Stimulated activated effector memory CD8-positive, alpha-beta T cell treated with anti-CD3 and anti-CD28 coated beads, Interleukin-12 subunit alpha, Interleukin-12 subunit beta, amount 100 ng/mL, for 72 hours (primary cell): ENCODE measurements around the gene ZNF771.

Source experiments
- ATAC-seq: fragments of 150-1000 bp; cut with Tn5 transposase; 2 replicates; pipeline ENCODE4 v1.10.0; 2021
- DNase-seq, 2 donors: peaks; one replicate each; pipeline ENCODE4 v3.0.0; 2021 to 2022; ENCODE audit warnings: low spot score in 2 of 2
- H3K27ac Mint-ChIP-seq: one replicate; pipeline ENCODE4 v1.8.0; 2022; ENCODE audit warnings: mild to moderate bottlenecking, mixed read lengths
- H3K36me3 Mint-ChIP-seq: one replicate; pipeline ENCODE4 v1.8.0; 2022; ENCODE audit warnings: mild to moderate bottlenecking, mixed read lengths
- H3K4me1 Mint-ChIP-seq: one replicate; pipeline ENCODE4 v1.8.0; 2022; ENCODE audit warnings: mixed read lengths
- H3K4me3 Mint-ChIP-seq: one replicate; pipeline ENCODE4 v1.8.0; 2022; ENCODE audit warnings: mild to moderate bottlenecking, mixed read lengths
- H3K9me3 Mint-ChIP-seq: one replicate; pipeline ENCODE4 v1.8.0; 2022; ENCODE audit warnings: mixed read lengths

The ZNF771 gene

DNA sequence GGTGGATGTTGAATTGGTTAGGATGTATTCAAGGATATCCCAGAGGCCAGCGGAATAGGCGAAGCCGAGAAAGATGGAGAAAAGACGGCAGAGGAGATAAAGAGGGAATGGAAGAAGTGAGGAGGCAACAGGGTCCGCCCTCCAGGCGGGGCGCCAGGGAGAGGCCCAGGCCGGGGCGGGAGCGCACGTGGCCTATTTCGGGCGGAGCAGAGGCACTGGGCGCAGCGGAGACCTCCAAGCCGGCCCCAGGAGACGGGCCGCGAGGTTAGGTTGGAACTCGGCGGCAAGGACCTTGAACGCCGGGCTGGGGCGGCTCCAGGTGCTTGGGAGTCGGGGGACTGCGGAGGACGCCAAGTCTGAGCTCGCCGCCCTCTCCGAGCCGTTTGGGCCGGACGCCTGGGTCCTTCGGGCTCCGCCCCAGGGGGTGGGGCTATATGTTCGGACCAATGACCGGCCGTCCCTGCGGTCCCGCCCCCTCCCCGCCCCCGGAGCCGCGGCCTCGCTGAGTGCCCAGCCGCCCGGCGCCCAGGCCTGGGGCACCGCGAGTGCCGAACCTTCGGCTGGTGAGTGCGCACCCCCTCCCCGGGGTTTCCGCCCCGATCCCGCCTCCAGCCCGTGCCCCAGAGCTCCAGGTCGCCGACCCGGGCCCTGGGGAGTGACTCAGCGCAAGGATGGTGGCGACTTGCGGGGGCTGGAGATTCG, at the start of gene ZNF771:
Gene ZNF771, plus strand, starts transcription at position 505 of the 702 bp plus-strand sequence. CDS start 448 bp downstream, outside the sequence.
- DNase-seq (peak; percentile 87 to 96), ATAC-seq (peak; percentile 91)
- Mint-ChIP-seq H3K4me1 (peaks cover 39% of the 10 kb centered on the region), H3K4me3 (peak within 1 kb of the TSS; percentile 88), H3K27ac (peak within 1 kb of the TSS; percentile 96), H3K36me3 (peaks cover 41% of the 10 kb centered on the region), H3K9me3 (no peaks in the 10 kb centered on the region)

DNA sequence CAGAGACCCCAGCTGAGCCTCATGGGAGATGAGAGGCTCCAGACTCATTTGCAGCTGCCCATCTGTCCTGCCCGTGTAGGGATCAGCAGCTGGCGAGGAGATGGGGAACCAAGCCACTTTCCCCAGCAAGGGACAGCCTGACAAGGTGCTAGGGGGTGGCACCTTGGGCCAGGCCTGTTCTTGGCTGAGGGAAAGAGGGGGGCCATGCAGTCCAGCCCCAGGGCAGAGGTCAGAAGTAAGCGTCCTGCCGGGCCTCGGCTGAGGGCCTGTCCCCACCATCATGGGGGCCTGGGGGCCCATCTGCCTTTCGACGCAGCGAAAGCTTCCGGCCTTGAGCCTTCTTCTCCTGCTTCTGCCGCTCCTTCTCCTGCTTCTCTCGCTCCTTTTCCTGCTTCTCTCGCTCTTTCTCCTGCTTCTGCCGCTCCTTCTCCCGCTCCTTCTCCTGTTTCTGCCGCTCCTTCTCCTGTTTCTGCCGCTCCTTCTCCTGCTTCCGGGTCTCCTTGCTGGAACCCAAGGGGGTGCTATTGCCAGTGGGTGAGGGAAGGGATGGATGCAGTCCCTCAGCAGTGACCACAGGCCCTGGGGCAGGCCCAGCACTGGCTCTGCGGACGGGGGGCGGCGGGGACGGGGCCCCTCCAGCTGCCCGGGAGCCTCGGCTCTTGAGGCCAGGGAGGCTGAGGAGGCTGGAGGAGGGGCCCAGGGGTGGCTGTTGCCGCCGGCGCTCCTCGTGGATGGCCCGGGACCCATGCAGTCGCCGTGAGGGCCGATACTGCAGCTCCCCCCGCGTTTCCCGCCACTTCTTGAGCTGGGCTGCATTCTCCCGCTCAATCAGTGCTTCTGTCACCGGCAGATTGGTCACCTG, 49.5 kb upstream of the ZNF771 start:
- no peak overlapping the region for H3K4me3 Mint-ChIP-seq
- H3K4me1 Mint-ChIP-seq: peaks cover 53% of the 10 kb centered on the region
- no peaks in the 10 kb centered on the region for H3K9me3 Mint-ChIP-seq
- ATAC-seq (no peak), DNase-seq (no peak)
- no peak overlapping the region for H3K27ac Mint-ChIP-seq
- H3K36me3 Mint-ChIP-seq: peaks cover 83% of the 10 kb centered on the region

DNA sequence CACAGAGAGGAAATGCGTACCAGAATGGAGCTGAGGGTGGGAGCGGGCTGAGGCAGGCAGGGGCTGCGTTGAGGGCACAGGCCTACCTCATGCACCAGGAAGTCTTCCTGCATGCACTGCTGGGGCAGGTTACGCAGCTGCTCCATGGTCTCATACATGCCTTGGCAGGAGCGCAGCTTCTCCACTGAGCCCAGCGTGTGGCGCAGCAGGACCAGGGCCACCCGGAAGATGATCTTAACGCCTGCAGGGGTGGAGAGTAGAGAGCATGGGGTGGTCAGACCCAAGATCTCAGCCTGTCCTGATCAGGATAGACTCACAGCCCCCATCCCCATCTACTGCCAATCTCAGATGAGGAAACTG, 48.8 kb upstream of the ZNF771 start:
- Mint-ChIP-seq H3K4me1 (peaks cover 46% of the 10 kb centered on the region), H3K36me3 (peaks cover 83% of the 10 kb centered on the region), H3K27ac (peak overlapping the region; percentile 34), H3K4me3 (no peak overlapping the region), H3K9me3 (no peaks in the 10 kb centered on the region)
- DNase-seq (no peak), ATAC-seq (no peak)

DNA sequence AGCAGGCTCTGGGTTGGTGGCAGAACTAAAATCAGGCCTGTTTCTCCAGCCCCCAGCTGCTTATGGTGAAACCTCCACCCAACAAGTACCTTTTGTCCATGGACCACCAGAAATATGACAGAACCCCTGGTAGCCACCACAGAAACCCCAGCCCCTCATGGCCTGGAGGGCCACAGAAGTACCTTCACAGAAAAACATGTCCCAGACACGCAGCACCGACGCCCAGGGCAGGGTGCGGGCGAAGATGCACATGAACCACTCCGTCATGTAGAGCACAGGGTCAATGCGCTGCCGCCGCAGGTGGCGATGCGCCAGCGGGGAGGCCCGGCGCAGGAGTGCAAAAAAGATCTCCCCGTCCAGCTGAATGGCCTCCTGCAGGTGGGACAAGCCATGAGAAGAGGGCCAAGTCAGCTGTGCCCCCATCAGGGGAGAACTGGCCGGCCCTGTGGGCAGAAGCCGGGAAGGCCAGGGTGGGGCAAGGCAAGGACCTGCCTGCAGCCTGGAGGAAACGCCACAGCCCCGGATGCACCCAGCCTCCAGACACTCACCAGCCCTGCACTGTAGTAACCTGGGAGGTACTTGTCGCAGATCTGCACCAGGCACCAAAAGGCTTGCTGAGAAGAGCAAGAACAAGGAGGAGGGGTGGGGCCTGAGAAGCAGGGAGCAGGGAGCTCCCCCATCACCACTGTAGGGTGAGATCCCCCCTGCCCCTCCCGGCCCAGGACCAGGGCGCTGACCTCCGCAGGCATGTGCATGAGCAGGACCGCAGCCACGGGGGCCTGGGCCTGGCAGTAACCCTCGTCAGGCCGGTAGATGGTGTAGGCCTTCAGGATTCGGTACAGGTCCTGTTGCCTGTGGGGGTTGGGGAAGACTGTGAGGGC, 48.2 kb upstream of the ZNF771 start:
- peak overlapping the region; percentile 34 for H3K27ac Mint-ChIP-seq
- peaks cover 83% of the 10 kb centered on the region for H3K36me3 Mint-ChIP-seq
- H3K9me3 Mint-ChIP-seq: no peaks in the 10 kb centered on the region
- no peak for ATAC-seq
- H3K4me1 Mint-ChIP-seq: peaks cover 40% of the 10 kb centered on the region
- no peak overlapping the region for H3K4me3 Mint-ChIP-seq
- DNase-seq: no peak

DNA sequence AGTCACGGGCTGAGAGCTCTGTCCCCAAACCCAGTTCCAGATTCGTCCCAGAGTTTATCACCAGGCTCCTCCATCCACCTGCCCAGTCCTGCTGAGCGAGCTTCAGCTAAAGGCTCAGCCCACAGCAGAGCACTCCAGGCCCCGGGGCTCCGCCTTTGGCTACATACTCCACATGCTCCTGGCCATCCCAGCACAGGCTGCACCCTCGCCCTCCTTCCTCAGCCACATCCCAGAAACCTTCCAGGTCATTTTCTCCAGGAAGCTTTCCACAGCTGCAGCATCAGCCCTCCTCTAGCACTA, 47.6 kb upstream of the ZNF771 start:
- Mint-ChIP-seq H3K36me3 (peaks cover 83% of the 10 kb centered on the region), H3K27ac (peak overlapping the region; percentile 81), H3K9me3 (no peaks in the 10 kb centered on the region), H3K4me3 (no peak overlapping the region), H3K4me1 (peaks cover 35% of the 10 kb centered on the region)
- DNase-seq: no peak
- ATAC-seq: no peak

DNA sequence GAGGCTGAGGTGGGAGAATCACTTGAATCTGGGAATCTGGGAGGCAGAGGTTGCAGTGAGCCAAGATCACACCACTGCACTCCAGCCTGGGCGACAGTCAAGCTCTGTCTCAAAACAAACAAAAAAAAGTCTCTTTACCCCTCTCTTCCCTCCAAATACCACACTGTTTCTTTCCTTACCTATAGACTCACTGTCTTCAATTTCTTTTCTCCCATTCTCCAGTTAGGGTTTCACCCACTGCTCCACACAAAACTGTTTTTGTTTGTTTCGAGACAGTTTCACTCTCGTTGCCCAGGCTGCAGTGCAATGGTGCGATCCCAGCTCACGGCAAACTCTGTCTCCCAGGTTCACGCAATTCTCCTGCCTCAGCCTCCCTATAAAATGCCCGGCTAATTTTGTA, 46.2 kb upstream of the ZNF771 start:
- DNase-seq (no peak), ATAC-seq (no peak)
- Mint-ChIP-seq H3K9me3 (no peaks in the 10 kb centered on the region), H3K27ac (peak overlapping the region; percentile 81), H3K4me3 (no peak overlapping the region), H3K36me3 (peaks cover 83% of the 10 kb centered on the region), H3K4me1 (peaks cover 29% of the 10 kb centered on the region)

DNA sequence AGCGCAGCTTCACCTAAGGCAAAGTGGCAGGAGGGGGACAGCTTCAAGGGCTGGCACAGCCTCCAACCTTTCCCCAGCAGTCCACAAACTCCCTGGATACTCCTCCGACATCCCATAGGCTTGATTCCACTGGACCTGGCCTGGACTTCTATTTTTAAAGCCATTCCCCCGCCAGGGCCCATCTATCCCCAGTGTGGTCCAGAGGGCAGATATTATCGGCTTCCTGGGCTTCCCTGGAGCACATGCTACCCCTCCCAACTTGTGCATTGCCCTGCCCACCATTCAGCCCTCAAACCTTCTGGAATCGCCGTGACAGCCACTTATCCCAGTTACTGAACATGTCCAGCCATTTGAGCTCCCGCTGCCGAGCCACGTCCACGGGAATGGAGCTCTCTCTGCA, 42.2 kb upstream of the ZNF771 start:
- H3K36me3 Mint-ChIP-seq: peaks cover 85% of the 10 kb centered on the region
- no peak overlapping the region for H3K4me3 Mint-ChIP-seq
- no peaks in the 10 kb centered on the region for H3K9me3 Mint-ChIP-seq
- H3K27ac Mint-ChIP-seq: peak overlapping the region; percentile 60
- H3K4me1 Mint-ChIP-seq: peaks cover 39% of the 10 kb centered on the region
- ATAC-seq: no peak
- no peak for DNase-seq

DNA sequence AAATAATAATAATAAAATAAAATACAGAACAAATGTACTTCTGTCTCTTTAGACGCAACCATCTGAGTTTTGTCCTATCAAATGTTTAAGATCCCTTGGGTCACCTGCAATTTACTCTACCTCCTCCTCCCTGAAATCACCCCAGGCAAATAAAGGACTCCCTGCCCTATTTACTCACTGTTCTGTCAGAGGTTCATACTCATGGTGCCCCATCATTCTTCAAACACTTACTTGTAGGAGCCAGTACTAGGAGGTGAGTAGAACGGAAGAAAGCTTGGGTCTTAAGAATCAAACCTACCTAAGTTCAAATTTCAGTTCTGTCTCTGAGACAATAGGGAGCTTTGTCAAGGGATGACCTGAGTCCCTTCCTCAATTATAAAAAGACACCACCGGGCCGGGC, 40.9 kb upstream of the ZNF771 start:
- Mint-ChIP-seq H3K4me1 (peaks cover 38% of the 10 kb centered on the region), H3K9me3 (no peaks in the 10 kb centered on the region), H3K4me3 (peak overlapping the region; percentile 91), H3K36me3 (peaks cover 80% of the 10 kb centered on the region), H3K27ac (peak overlapping the region; percentile 86)
- DNase-seq (no peak), ATAC-seq (no peak)

DNA sequence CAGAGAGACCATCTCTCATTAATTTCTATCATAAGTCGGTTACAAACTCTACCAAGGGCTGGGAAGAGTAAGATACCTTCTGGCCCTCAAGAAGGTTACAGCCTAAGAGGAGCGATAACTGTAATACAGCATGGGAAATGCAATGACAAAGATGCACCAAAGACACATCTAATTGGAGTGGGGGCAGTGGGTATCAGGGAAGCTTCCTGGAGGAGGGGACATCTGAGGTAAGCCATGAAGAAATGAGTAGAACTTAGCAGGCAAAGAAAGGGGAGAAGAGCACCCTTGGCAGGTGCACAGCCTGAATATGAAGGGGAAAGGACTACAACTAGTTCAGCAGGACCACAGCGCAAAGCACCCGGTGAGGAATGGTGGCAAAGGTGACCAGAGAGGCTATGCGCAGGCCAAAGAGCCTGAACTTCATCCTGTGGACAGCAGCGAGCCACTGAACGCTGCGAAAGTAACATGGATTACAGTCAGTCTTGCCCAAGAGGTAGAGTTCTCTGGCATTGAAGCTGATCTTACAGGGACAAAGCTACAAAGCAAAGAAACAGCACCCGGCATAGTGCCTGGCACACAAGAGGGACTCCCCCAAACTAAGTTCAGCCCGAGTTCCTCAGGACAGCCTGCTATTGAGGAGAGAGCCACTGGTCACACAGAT, 39.9 kb upstream of the ZNF771 start:
- Mint-ChIP-seq H3K4me3 (peak overlapping the region; percentile 91), H3K27ac (peak overlapping the region; percentile 86), H3K9me3 (no peaks in the 10 kb centered on the region), H3K4me1 (peaks cover 46% of the 10 kb centered on the region), H3K36me3 (peaks cover 77% of the 10 kb centered on the region)
- ATAC-seq (no peak), DNase-seq (no peak)

DNA sequence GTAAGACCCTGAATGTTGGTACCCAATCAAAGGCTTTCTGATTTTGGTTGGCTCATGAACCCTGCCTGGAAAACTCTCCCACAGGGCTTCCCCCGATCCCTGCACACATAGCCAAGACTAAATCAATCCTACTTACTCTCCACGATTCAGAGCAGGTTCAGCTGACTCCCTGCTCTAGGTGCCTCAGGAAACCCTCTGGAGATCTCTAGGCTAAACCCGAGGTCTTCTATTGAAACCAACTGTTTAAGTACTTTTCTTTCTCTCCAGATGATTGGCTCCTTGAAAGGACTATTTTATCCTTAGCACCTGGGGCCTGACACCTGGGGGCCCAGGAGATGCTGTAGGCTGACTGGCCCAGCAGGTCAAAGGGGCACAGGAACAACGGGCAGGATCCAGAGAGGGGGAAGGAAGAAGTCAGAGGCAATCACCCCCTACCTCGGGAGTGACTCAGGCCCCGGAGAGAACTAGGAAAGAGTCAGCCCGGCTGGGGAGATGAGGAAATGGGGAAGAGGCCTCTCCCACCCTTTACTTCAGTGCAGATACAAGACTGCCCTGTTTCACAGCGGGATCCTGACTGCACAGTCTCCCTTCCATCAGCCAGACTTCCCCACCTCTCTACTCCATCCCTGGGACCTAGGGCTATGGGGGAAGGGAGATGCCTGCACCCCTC, 39.1 kb upstream of the ZNF771 start:
- Mint-ChIP-seq H3K36me3 (peaks cover 69% of the 10 kb centered on the region), H3K9me3 (no peaks in the 10 kb centered on the region), H3K4me1 (peaks cover 52% of the 10 kb centered on the region), H3K4me3 (peak overlapping the region; percentile 91), H3K27ac (peak overlapping the region; percentile 86)
- ATAC-seq: no peak
- DNase-seq: peak in 1 of 2 donors; percentile 54

DNA sequence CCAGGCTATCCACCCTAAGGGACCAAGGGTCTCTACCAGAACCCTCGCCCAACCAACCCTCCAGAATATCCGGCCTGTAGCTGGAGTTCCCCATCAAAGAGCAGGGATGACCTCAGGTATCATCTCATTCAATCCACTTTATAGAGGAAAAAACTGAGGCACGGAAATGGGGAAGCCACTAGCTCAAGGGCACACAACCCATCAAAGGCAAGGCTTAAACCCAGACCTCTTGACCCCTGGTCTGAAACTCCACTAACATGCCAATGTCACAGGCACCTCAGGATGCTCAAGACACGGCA, 38.7 kb upstream of the ZNF771 start:
- peaks cover 64% of the 10 kb centered on the region for H3K36me3 Mint-ChIP-seq

DNA sequence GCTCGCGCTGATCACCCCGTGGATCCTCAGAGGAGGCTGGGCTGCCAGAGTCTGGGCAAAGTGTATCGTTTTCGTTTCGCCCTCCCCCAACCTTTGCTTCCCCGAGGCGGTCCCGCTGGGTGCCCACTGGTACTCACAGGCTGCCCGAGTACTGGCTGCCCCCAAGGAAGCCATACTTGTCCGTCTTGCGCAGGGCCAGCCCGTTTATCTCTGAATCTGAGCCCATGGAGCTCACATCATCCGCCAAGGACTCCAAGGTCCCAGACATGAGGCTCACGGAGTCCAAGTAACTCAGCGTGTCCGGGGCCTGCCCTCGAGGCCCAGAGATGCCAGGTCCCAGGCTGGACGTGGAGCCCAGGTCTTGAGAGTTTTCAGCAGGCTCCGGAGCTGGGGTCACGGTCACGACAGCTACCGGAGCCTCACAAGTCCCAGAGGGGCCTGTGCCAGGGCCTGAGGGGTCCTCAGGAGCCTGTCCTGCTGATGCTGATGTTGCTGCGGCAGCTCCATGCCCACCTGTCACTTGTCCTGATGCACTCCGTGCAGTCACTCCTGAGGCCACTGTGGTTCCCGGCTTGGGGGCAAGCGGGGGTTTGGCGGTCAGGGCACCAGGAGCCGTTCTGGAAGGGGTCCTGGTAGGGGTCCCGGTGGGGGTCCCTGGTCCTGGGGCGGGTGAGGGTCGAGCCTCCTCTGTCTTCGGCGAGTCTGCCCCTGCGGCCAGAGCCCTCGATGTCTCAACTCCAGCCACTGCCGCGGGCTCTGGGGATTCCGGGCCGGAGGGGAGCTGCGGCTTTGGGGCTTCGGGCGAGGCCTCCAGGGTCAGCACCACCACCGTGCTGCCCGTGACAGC, 38.1 kb upstream of the ZNF771 start:
- DNase-seq (peak in 1 of 2 donors; percentile 67), ATAC-seq (no peak)
- Mint-ChIP-seq H3K36me3 (peaks cover 59% of the 10 kb centered on the region), H3K4me1 (peaks cover 52% of the 10 kb centered on the region), H3K9me3 (no peaks in the 10 kb centered on the region), H3K27ac (peak overlapping the region; percentile 86), H3K4me3 (peak overlapping the region; percentile 91)

More for the DNA sequence above, 38.7 kb upstream of the ZNF771 start:
- Mint-ChIP-seq H3K27ac (peak overlapping the region; percentile 86), H3K9me3 (no peaks in the 10 kb centered on the region), H3K4me1 (peaks cover 52% of the 10 kb centered on the region), H3K4me3 (peak overlapping the region; percentile 91)
- DNase-seq: no peak
- no peak for ATAC-seq

DNA sequence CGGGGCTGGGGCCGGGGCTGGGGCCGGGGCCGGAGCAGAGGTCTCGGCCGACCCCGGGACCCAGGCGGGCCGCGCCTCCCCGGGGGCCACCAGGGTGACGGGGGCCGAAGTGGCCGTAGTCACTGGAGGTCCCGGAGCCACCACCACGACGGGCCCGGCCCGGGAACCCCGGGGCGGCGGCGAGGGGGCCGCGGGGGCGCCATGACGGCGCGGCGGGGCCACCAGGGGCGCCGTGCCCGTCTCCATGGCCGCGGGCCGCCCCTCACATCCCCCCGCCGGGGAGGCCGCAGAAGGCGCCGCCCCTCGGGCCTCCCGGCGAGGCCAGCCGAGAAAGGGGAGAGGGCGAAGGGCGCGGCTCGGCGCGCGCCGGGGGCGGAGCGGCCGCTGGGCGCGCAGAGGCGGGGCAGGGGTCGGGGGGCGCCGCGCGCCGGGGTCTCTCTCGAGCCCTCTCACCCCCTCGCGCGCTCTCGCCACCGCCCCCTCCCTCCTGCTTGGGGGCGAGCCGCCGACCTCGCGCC, 37.4 kb upstream of the ZNF771 start:
- no peaks in the 10 kb centered on the region for H3K9me3 Mint-ChIP-seq
- ATAC-seq (peak; percentile 6), DNase-seq (no peak)
- peak overlapping the region; percentile 93 for H3K27ac Mint-ChIP-seq
- H3K36me3 Mint-ChIP-seq: peaks cover 52% of the 10 kb centered on the region
- peak overlapping the region; percentile 91 for H3K4me3 Mint-ChIP-seq
- H3K4me1 Mint-ChIP-seq: peaks cover 52% of the 10 kb centered on the region
